Adrenal gland (tissue), 5 donors: ENCODE measurements around the gene CRYM.

ENCODE experiments used
- POLR2A ChIP-seq, 2 donors: fragments of 450-650 bp; IDR thresholded peaks; one replicate each; pipeline ENCODE4 v1.6.1; 2017; ENCODE audit warnings: antibody characterized with exemption in 2 of 2, mild to moderate bottlenecking in 2 of 2, moderate library complexity in 1 of 2
- TF ChIP-seq, protein P1 (sequence below), 6 experiments: fragments of 450-650 bp in 4 of 6; fragments of 200-600 bp in 2 of 6; sonication (generic) in 1 of 6; IDR thresholded peaks; 1 replicate in 5 of 6; 2 replicates in 1 of 6; pipeline versions ENCODE4 v1.5.1 to v1.8.0; 2016 to 2021; ENCODE audit warnings: antibody characterized with exemption in 6 of 6, mild to moderate bottlenecking in 2 of 6, moderate library complexity in 1 of 6
- donor health status: DM: no; HTN: no; CAD: no.

DNA sequence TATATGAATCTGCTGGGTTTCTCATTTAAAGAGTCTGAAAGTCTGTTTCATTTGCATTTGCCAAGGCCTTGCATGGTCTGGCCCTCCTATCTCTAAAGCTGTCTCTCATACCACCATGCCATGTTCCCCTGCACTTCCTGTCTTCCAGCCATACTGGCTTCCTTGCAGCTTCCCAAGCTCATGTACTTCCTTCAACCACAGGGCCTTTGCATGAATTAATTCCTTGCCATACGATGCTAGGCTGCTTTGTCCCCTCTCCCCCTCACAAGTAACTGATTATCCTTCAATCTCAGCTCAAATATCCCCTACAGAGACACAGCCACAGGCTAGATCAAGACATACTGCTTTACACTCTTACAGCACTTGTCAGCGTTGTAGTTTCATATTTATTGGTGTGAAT is 5.8 kb downstream of the CRYM start:
- TF ChIP-seq, protein P1, sequence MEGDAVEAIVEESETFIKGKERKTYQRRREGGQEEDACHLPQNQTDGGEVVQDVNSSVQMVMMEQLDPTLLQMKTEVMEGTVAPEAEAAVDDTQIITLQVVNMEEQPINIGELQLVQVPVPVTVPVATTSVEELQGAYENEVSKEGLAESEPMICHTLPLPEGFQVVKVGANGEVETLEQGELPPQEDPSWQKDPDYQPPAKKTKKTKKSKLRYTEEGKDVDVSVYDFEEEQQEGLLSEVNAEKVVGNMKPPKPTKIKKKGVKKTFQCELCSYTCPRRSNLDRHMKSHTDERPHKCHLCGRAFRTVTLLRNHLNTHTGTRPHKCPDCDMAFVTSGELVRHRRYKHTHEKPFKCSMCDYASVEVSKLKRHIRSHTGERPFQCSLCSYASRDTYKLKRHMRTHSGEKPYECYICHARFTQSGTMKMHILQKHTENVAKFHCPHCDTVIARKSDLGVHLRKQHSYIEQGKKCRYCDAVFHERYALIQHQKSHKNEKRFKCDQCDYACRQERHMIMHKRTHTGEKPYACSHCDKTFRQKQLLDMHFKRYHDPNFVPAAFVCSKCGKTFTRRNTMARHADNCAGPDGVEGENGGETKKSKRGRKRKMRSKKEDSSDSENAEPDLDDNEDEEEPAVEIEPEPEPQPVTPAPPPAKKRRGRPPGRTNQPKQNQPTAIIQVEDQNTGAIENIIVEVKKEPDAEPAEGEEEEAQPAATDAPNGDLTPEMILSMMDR (IDR thresholded peaks at IDR 0.05): no peak
- TF ChIP-seq POLR2A (IDR thresholded peaks at IDR 0.05): no peak
